Loucy (cell line): ENCODE measurements around the gene FGGY.

Experiments
- H2AFZ ChIP-seq: fragments of 200-600 bp; sonication (generic); 2 replicates; pipeline ENCODE4 v1.6.0; 2016; ENCODE audit warnings: antibody characterized with exemption, mild to moderate bottlenecking, low read length, moderate library complexity
- H3F3A ChIP-seq: fragments of 200-600 bp; 2 replicates; pipeline ENCODE4 v1.6.0; 2016; ENCODE audit warnings: antibody characterized with exemption, low read depth, mild to moderate bottlenecking
- H3K27me3 ChIP-seq: fragments of 200-600 bp; sonication (generic); 2 replicates; pipeline ENCODE4 v1.6.1; 2014; ENCODE audit warnings: low read length, mild to moderate bottlenecking; ENCODE audit not compliant: insufficient read depth, poor library complexity, severe bottlenecking
- H3K36me3 ChIP-seq: fragments of 200-600 bp; sonication (generic); 2 replicates; pipeline ENCODE4 v1.6.1; 2016; ENCODE audit warnings: low read length; ENCODE audit not compliant: insufficient read depth
- H3K4me1 ChIP-seq: fragments of 200-600 bp; sonication (generic); 2 replicates; pipeline ENCODE4 v1.5.1; 2014; ENCODE audit warnings: low read length, mild to moderate bottlenecking; ENCODE audit not compliant: insufficient read depth, poor library complexity, severe bottlenecking
- H3K4me2 ChIP-seq: fragments of 200-600 bp; sonication (generic); 2 replicates; pipeline ENCODE4 v1.6.0; 2014; ENCODE audit warnings: antibody characterized with exemption, low read length, low read depth, mild to moderate bottlenecking; ENCODE audit not compliant: poor library complexity, severe bottlenecking
- H3K4me3 ChIP-seq: fragments of 200-600 bp; sonication (generic); 2 replicates; pipeline ENCODE4 v1.5.1; 2014; ENCODE audit warnings: low read length, mild to moderate bottlenecking, mixed read lengths; ENCODE audit not compliant: poor library complexity, severe bottlenecking
- H3K79me2 ChIP-seq: fragments of 200-600 bp; sonication (generic); 2 replicates; pipeline ENCODE4 v1.6.1; 2014; ENCODE audit warnings: low read length; ENCODE audit not compliant: insufficient read depth
- H3K9ac ChIP-seq: fragments of 200-600 bp; sonication (generic); 2 replicates; pipeline ENCODE4 v1.6.0; 2014; ENCODE audit warnings: mild to moderate bottlenecking, low read depth, low read length, moderate library complexity; ENCODE audit not compliant: poor library complexity, severe bottlenecking
- H3K9me2 ChIP-seq: fragments of 200-600 bp; sonication (generic); replicated peaks from 2 replicates; pipeline ENCODE4 v1.6.1; 2016; ENCODE audit warnings: low read depth, low read length, mixed read lengths
- H3K9me3 ChIP-seq: fragments of 200-600 bp; sonication (generic); 2 replicates; pipeline ENCODE4 v1.6.1; 2014; ENCODE audit warnings: mild to moderate bottlenecking, antibody characterized with exemption, low read length, low read depth; ENCODE audit not compliant: insufficient read depth
- H4K20me1 ChIP-seq: fragments of 200-600 bp; sonication (generic); 2 replicates; pipeline ENCODE4 v1.6.0; 2014; ENCODE audit warnings: antibody characterized with exemption, low read length, mild to moderate bottlenecking; ENCODE audit not compliant: insufficient read depth, poor library complexity, severe bottlenecking
- CTCF ChIP-seq: fragments of 200-600 bp; sonication (generic); conservative IDR thresholded peaks from 2 replicates; pipeline ENCODE4 v1.5.1; 2014; ENCODE audit warnings: mild to moderate bottlenecking, antibody characterized with exemption, low read length
- EZH2phosphoT487 ChIP-seq: fragments of 200-600 bp; IDR thresholded peaks from 2 replicates; pipeline ENCODE4 v1.6.1; 2018; ENCODE audit warnings: antibody characterized with exemption, mild to moderate bottlenecking, moderate library complexity, borderline replicate concordance

The FGGY gene

GRCh38 chr1:59736744-59737143 is 439.9 kb downstream of the FGGY start:
- peaks cover 1% of the 10 kb centered on the region for H3K4me1 ChIP-seq
- no peaks in the 10 kb centered on the region for H3K9me2 ChIP-seq
- no peak overlapping the region for H3K4me3 ChIP-seq
- no peaks in the 10 kb centered on the region for H3K27me3 ChIP-seq
- no peaks in the 10 kb centered on the region for H3F3A ChIP-seq
- H3K9ac ChIP-seq: no peak overlapping the region
- no peaks in the 10 kb centered on the region for H3K79me2 ChIP-seq
- no peaks in the 10 kb centered on the region for H4K20me1 ChIP-seq
- H3K9me3 ChIP-seq: no peaks in the 10 kb centered on the region; the same call in 1 of the 2 replicates
- TF ChIP-seq CTCF: no peak
- no peak for TF ChIP-seq EZH2phosphoT487
- H2AFZ ChIP-seq: no peak overlapping the region
- H3K36me3 ChIP-seq: no peaks in the 10 kb centered on the region
- no peak overlapping the region for H3K4me2 ChIP-seq

- Histone ChIP-seq H3K36me3 (no peaks in the 10 kb centered on the region), H4K20me1 (no peaks in the 10 kb centered on the region), H3K9me3 (no peaks in the 10 kb centered on the region; the same call in 1 of the 2 replicates), H3K9me2 (no peaks in the 10 kb centered on the region), H3K9ac (no peak overlapping the region), H3F3A (no peaks in the 10 kb centered on the region), H3K4me1 (no peaks in the 10 kb centered on the region), H3K79me2 (no peaks in the 10 kb centered on the region), H3K27me3 (no peaks in the 10 kb centered on the region), H3K4me3 (no peak overlapping the region), H2AFZ (no peak overlapping the region), H3K4me2 (no peak overlapping the region)
- no peak for TF ChIP-seq EZH2phosphoT487
- no peak for TF ChIP-seq CTCF
These were observed 440.7 kb downstream of the FGGY start for GRCh38 chr1:59737638-59738037.

- H3K4me3 ChIP-seq: no peak overlapping the region
- H3K4me1 ChIP-seq: no peaks in the 10 kb centered on the region
- no peaks in the 10 kb centered on the region for H4K20me1 ChIP-seq
- H3K4me2 ChIP-seq: no peak overlapping the region
- TF ChIP-seq EZH2phosphoT487: no peak
- TF ChIP-seq CTCF: no peak
- H3K79me2 ChIP-seq: no peaks in the 10 kb centered on the region
- no peaks in the 10 kb centered on the region for H3K27me3 ChIP-seq
- no peak overlapping the region for H3K9ac ChIP-seq
- no peaks in the 10 kb centered on the region for H3K9me2 ChIP-seq
- H3K9me3 ChIP-seq: no peaks in the 10 kb centered on the region; the same call in 1 of the 2 replicates
- no peak overlapping the region for H2AFZ ChIP-seq
- no peaks in the 10 kb centered on the region for H3F3A ChIP-seq
- no peaks in the 10 kb centered on the region for H3K36me3 ChIP-seq
These were observed 441.3 kb downstream of the FGGY start for GRCh38 chr1:59738152-59738551.
